Activated T-cell treated with anti-CD3 and anti-CD28 coated beads, Interleukin-2, amount 50 U/mL, for 72 hours (primary cell): ENCODE measurements around the gene PRAMEF10. TPM values are rescaled to one million over a fixed set of nuclear protein-coding genes. Genes with fewer than 3 reads are reported as not detected.

Source experiments
- total RNA-seq, 2 donors: library from RNA; stranded (reverse); gene quantifications; one replicate each; pipeline ENCODE4 v1.2.3, GENCODE V29; 2022

Gene PRAMEF10
- total RNA-seq, 2 donors from 2014 or later, result not detected

Other genes starting within 250 kb of the PRAMEF10 start
- not detected for gene AADACL3, start 182.2 kb downstream of the PRAMEF10 start, total RNA-seq
- gene CFAP107, start 152.1 kb downstream of the PRAMEF10 start, total RNA-seq, result not detected
- gene PRAMEF12, start 124.5 kb downstream of the PRAMEF10 start, total RNA-seq, result not detected
- not detected for gene PRAMEF1, start 106.9 kb downstream of the PRAMEF10 start, total RNA-seq
- gene PRAMEF11, start 66.9 kb downstream of the PRAMEF10 start, total RNA-seq, result not detected
- not detected for gene HNRNPCL1, start 49.5 kb downstream of the PRAMEF10 start, total RNA-seq
- not detected for gene PRAMEF2, start 41.2 kb downstream of the PRAMEF10 start, total RNA-seq
- not detected for gene PRAMEF4, start 12.1 kb downstream of the PRAMEF10 start, total RNA-seq
- not detected for gene PRAMEF7, start 18.3 kb upstream of the PRAMEF10 start, total RNA-seq
- gene PRAMEF6, start 49.3 kb upstream of the PRAMEF10 start, total RNA-seq, result not detected
- gene PRAMEF27, start 158.3 kb upstream of the PRAMEF10 start, total RNA-seq, result not detected
- not detected for gene HNRNPCL3, start 162.5 kb upstream of the PRAMEF10 start, total RNA-seq
- not detected for gene PRAMEF25, start 172.5 kb upstream of the PRAMEF10 start, total RNA-seq
- gene HNRNPCL2, start 218.6 kb upstream of the PRAMEF10 start, total RNA-seq, result not detected